LNCAP (cell line): ENCODE results near the gene AGO1.

Experiments
- TF ChIP-seq, protein P1 (sequence below): fragments of 450-650 bp; IDR thresholded peaks from 2 replicates; pipeline ENCODE4 v1.5.1; 2017; ENCODE audit warnings: mild to moderate bottlenecking

AGO1 gene

DNA sequence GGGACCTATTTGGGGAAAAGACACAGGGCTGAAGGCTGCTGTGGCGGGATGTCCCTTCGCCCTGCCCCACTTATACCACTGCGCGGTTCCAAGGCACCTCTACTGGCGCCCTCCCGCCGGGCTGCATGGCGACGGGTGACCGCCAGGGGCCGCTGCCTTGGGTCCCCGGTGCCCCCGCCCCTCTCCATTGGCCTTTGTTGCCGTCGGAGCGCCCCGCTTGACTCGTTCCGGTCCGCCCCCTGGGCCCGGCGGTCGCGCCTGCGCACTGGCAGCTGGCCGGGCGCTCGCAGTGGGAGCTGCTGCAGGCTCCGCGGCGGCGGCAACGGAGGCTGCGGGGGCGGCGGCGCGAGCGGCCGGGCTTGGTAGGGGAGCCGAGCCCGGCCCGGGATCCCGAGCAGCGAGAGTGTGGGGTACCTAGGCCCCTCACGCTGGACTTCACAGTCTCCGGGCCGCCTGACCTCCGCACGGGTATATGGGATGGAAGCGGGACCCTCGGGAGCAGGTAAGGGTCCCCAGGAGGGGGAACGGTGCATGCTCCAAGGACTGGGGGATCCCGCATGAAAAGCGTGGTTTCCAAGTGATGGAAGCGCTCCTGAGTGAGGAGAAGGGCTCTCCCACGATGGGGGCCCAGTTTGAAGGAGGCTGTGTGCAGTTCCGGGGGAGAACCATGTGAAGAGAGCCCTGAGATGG lies at the start of gene AGO1:
TSS of gene AGO1 (plus strand) at position 265 of the 690 bp plus-strand sequence. CDS start at position 478, 213 bp downstream.
- TF ChIP-seq, protein P1, sequence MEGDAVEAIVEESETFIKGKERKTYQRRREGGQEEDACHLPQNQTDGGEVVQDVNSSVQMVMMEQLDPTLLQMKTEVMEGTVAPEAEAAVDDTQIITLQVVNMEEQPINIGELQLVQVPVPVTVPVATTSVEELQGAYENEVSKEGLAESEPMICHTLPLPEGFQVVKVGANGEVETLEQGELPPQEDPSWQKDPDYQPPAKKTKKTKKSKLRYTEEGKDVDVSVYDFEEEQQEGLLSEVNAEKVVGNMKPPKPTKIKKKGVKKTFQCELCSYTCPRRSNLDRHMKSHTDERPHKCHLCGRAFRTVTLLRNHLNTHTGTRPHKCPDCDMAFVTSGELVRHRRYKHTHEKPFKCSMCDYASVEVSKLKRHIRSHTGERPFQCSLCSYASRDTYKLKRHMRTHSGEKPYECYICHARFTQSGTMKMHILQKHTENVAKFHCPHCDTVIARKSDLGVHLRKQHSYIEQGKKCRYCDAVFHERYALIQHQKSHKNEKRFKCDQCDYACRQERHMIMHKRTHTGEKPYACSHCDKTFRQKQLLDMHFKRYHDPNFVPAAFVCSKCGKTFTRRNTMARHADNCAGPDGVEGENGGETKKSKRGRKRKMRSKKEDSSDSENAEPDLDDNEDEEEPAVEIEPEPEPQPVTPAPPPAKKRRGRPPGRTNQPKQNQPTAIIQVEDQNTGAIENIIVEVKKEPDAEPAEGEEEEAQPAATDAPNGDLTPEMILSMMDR: peak; percentile 98

GRCh38 chr1:35833395-35833794 lies 49.6 kb upstream of the AGO1 start:
- TF ChIP-seq, protein P1: no peak

DNA sequence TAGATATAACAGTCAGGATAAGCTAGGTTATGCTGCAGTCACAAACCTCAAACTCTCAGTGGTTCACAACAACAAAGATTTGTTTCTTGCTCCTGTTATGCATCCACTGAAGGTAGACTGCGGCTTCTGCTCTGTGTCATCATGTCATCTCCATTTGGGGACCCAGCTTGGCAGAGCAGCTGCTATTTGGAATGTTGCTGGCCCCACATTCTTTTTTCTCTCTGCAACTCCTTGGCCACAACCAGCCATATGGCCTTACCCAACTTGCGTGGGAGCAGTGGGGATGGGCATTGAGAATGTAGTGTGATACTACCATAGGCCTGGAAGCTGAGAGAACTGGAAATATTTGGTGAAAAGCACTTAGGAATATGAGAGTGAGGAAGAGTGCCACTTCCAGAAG lies 48.8 kb upstream of the AGO1 start:
- TF ChIP-seq, protein P1: no peak

DNA sequence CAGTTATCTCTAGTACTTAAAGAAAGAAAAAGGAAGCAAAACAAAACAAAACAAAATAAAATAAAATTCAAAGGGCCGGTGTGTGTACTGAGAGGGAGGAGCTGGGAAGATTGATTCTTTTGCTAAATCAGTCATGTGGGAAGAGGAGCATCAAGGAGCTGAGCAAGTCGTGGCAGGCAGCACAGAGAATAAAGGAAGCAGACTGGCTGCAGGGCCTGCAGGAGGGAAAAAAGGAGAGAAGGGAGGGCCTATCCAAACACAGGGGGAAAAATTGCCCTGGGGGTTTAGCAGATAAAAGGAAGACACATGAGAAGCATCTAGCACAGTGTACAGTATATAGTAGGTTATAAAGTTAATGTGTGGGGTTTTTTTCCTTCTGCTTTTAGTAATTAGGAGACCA lies 47.6 kb upstream of the AGO1 start:
- TF ChIP-seq, protein P1: no peak

DNA sequence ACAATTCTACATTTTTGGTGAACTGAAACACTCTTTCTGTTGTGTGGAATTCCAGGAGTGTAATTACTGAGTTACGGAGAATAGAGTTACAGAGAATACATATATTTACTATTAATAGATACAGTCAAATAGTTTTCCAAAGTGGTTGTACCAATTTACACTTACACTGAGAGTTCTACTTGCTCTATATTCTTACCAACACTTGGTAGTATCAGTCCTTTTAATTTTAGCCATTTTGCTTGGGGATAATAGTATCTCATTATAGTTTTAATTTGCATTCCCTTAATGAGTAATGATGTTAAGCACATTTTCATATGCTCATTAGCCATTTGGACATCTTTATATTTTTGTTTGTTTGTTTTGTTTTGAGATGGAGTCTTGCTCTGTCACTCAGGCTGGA lies 46.3 kb upstream of the AGO1 start:
- TF ChIP-seq, protein P1: no peak

DNA sequence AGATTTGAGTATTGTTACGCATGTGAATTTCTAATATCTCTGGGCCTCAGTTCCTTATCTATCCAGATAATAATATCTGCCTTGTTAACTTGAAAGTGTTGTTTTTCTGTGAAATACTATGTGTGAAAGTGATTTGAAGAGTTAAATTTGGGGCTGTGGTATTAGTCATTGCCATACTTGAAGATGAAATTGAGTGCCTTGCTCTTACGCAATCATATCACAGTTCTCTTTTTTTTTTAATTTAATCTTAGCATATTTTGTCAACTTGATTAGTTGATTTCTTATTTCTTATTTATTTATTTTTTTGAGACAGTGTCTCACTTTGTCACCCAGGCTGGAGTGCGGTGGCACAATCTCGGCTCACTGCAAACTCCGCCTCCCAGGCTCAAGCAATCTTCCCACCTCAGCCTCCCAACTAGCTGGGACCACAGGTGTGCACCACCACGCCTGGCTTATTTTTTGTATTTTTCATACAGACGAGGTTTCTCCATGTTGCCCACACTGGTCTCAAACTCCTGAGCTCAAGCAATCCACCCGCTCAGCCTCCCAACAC lies 44.2 kb upstream of the AGO1 start:
- TF ChIP-seq, protein P1: no peak

DNA sequence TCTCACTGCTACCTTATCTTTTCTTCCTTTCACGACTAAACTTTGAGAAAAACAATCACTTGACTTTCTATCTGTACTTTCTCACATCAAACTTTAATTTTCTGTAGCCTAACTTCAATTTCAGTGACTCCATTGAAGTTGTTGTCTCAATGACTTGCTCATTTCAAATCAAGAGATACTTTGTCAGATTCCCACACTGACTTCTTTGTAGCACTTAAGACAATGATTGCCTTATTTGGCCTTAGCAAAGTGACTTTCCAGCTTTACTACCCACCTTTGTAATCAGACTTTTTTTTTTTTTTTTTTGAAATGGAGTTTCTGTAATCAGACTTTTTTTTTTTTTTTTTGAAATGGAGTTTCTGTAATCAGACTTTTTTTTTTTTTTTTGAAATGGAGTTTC lies 38.2 kb upstream of the AGO1 start:
- TF ChIP-seq, protein P1: no peak
